Gastroesophageal sphincter (tissue), 3 donors: ENCODE results near the gene AMDHD1.

ENCODE experiments used
- CTCF ChIP-seq, 4 experiments: fragments of 200-600 bp in 2 of 4; fragments of 450-650 bp in 2 of 4; sonication (generic) in 1 of 4; IDR thresholded peaks; one replicate each; pipeline ENCODE4 v1.5.1; 2017 to 2019; ENCODE audit warnings: antibody characterized with exemption in 4 of 4, mild to moderate bottlenecking in 2 of 4, moderate library complexity in 2 of 4
- EP300 ChIP-seq: sonication (generic); formaldehyde crosslinking; IDR thresholded peaks from one replicate; pipeline ENCODE4 v1.6.1; 2017; ENCODE audit warnings: antibody characterized with exemption, mild to moderate bottlenecking
- POLR2A ChIP-seq, 2 donors: fragments of 450-650 bp; IDR thresholded peaks; one replicate each; pipeline ENCODE4 v1.6.1; 2017; ENCODE audit warnings: antibody characterized with exemption in 2 of 2, mild to moderate bottlenecking in 2 of 2, moderate library complexity in 1 of 2
- POLR2AphosphoS5 ChIP-seq: sonication (generic); formaldehyde crosslinking; IDR thresholded peaks from one replicate; pipeline ENCODE4 v1.6.1; 2017; ENCODE audit warnings: antibody characterized with exemption

- TF ChIP-seq CTCF (IDR thresholded peaks at IDR 0.05): peak in 3 of 4 experiments; percentile 10 to 41 (median 23)
- TF ChIP-seq POLR2A (IDR thresholded peaks at IDR 0.05): no peak
- TF ChIP-seq POLR2AphosphoS5: no peak
- no peak for TF ChIP-seq EP300
Observed at GRCh38 chr12:96015672-96016071, 72.5 kb downstream of the AMDHD1 start.
